Measurements from ENCODE around the gene DPH3.

- no peak for TF ChIP-seq EP300 (IDR thresholded peaks at IDR 0.05)
- no peak for TF ChIP-seq CTCF (IDR thresholded peaks at IDR 0.05)
Observed at GRCh38 chr3:16309558-16309957, 44.8 kb upstream of the DPH3 start.

Measured in ovary (tissue), 3 donors.